Measurements from ENCODE around the gene AREG.

The AREG gene

GRCh38 chr4:74499986-74500781, 55.2 kb downstream of the AREG start:
- TF ChIP-seq TAF1 (IDR thresholded peaks at IDR 0.05; ENCODE audit: borderline replicate concordance, low read depth, low read length) (no peak), POLR2A (IDR thresholded peaks at IDR 0.05; ENCODE audit: low read depth, low read length) (no peak), POLR2AphosphoS5 (IDR thresholded peaks at IDR 0.05; ENCODE audit: low read depth, low read length) (no peak)
- DNase-seq (ENCODE audit: insufficient read length) (no peak), FAIRE-seq (no peak)

GRCh38 chr4:74501579-74501978, 56.6 kb downstream of the AREG start:
- FAIRE-seq (no peak), DNase-seq (ENCODE audit: insufficient read length) (no peak)

GRCh38 chr4:74503580-74503979, 58.6 kb downstream of the AREG start:
- no peak for FAIRE-seq
- DNase-seq (ENCODE audit: insufficient read length) = no peak
- no peak for TF ChIP-seq TAF1 (IDR thresholded peaks at IDR 0.05; ENCODE audit: borderline replicate concordance, low read depth, low read length)
- no peak for TF ChIP-seq POLR2A (IDR thresholded peaks at IDR 0.05; ENCODE audit: low read depth, low read length)
- no peak for TF ChIP-seq POLR2AphosphoS5 (IDR thresholded peaks at IDR 0.05; ENCODE audit: low read depth, low read length)

More at GRCh38 chr4:74501579-74501978, 56.6 kb downstream of the AREG start:
- TF ChIP-seq POLR2AphosphoS5 (IDR thresholded peaks at IDR 0.05; ENCODE audit: low read depth, low read length) (no peak), POLR2A (IDR thresholded peaks at IDR 0.05; ENCODE audit: low read depth, low read length) (no peak), TAF1 (IDR thresholded peaks at IDR 0.05; ENCODE audit: borderline replicate concordance, low read depth, low read length) (no peak)

- FAIRE-seq = no peak
- no peak for DNase-seq (ENCODE audit: insufficient read length)
- TF ChIP-seq TAF1 (IDR thresholded peaks at IDR 0.05; ENCODE audit: borderline replicate concordance, low read depth, low read length) = no peak
- no peak for TF ChIP-seq POLR2AphosphoS5 (IDR thresholded peaks at IDR 0.05; ENCODE audit: low read depth, low read length)
- TF ChIP-seq POLR2A (IDR thresholded peaks at IDR 0.05; ENCODE audit: low read depth, low read length) = no peak
These were observed 59.3 kb downstream of the AREG start for GRCh38 chr4:74504212-74504611.

Measured in GM12892 (cell line).